Testis (tissue), 3 donors: ENCODE results near the gene CFAP54. TPM values are rescaled to one million over a fixed set of nuclear protein-coding genes. Genes with fewer than 3 reads are reported as not detected.
"Not testable (repeated sequence)": the region's sequence is repeated elsewhere in the genome, so short reads cannot be mapped to it uniquely, and the experiment has no call there.

Experiments used
- DNase-seq: peaks from one replicate; pipeline ENCODE4 v3.0.0-alpha.2; 2019
- H3K27ac ChIP-seq, 2 donors: fragments of 200-600 bp; sonication (generic); one replicate each; pipeline ENCODE4 v1.5.1; 2019
- H3K27me3 ChIP-seq: fragments of 200-600 bp; sonication (generic); one replicate; pipeline ENCODE4 v1.5.1; 2019
- H3K36me3 ChIP-seq: fragments of 200-600 bp; sonication (generic); one replicate; pipeline ENCODE4 v1.5.1; 2017; ENCODE audit warnings: low read depth; ENCODE audit errors: missing control alignments
- H3K4me1 ChIP-seq: fragments of 200-600 bp; sonication (generic); one replicate; pipeline ENCODE4 v1.5.1; 2019
- H3K4me3 ChIP-seq, 2 donors: fragments of 200-600 bp; sonication (generic); one replicate each; pipeline ENCODE4 v1.5.1; 2017 to 2019
- H3K9me3 ChIP-seq: fragments of 200-600 bp; sonication (generic); one replicate; pipeline ENCODE4 v1.5.1; 2017
- POLR2A ChIP-seq: fragments of 450-650 bp; IDR thresholded peaks from one replicate; pipeline ENCODE4 v1.6.1; 2017; ENCODE audit warnings: antibody characterized with exemption, mild to moderate bottlenecking, moderate library complexity
- WGBS, 2 donors: methylation state at CpG; one replicate each; pipeline ENCODE4 v1.1.5; 2018; 5-methylcytosine and 5-hydroxymethylcytosine counted together
- intact Hi-C: fragments of 100-400 bp; cut with DNase I; formaldehyde crosslinking; loops from one replicate; pipeline ENCODE4 v1.15.1; 2023; ENCODE audit warnings: low total_unique reads
- polyA plus RNA-seq: library from polyadenylated mRNA; stranded (reverse); fragments of 350-450 nt; fragmentation: Illumina TruSeq; extraction: RNeasy Lipid Tissue Mini Kit (QIAGEN cat#74804); gene quantifications from one replicate; pipeline ENCODE4 v1.2.3, GENCODE V29; 2014; ENCODE audit warnings: low read depth, low replicate concordance; ENCODE audit not compliant: insufficient read depth
- total RNA-seq, 2 donors: library from RNA; depleted of rRNA; stranded (reverse); fragments of >200 nt; gene quantifications; one replicate each; pipeline ENCODE4 v1.2.3, GENCODE V29; 2016
- TF ChIP-seq, protein P1 (sequence below), 3 experiments: fragments of 450-650 bp in 2 of 3; fragments of 200-600 bp in 1 of 3; sonication (generic) in 1 of 3; IDR thresholded peaks; one replicate each; pipeline ENCODE4 v1.5.1; 2016 to 2019; ENCODE audit warnings: antibody characterized with exemption in 3 of 3, mild to moderate bottlenecking in 2 of 3, moderate library complexity in 1 of 3

CFAP54 gene
- total and polyA plus RNA-seq, 3 donors from 2014 or later, result 8.4 to 36.9 (median 14.4) TPM

DNA sequence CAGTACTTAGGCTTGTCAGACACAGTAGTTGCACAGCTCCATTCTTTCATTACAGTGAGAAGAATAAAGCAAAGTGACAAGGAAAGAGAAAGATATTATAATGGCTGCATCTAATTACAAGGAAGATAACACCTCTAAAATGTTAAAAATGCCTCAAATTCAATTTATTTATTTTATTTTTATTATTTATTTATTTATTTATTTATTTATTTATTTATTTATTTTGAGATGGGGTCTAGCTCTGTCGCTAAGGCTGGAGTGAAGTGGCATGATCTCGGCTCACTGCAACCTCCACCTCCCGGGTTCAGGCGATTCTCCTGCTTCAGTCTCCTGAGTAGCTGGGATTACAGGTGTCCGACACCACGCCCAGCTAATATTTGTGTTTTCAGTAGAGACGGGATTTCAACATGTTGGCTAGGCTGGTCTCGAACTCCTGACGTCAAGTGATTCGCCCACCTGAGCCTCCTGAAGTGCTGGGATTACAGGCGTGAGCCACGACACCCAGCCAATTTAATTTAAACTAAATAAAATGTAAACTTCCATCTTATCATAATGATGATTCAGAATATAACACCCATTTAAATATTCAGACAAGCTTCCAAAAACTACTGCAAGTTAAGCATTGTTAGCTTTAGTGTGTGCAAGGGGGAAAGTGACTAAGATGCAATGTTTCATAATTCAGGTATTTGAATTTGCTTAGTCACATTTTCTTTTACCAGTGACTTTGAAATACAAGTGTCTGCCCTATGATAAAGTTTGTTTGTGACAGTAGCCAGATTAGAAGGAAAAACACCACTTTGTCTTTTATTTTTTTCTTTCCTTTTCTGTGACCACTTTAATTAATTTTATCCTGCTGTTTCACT is 2.4 kb upstream of the CFAP54 start:
- Histone ChIP-seq H3K4me3 (no peak overlapping the region), H3K36me3 (no peaks in the 10 kb centered on the region), H3K27me3 (no peaks in the 10 kb centered on the region), H3K27ac (no peak overlapping the region), H3K9me3 (no peaks in the 10 kb centered on the region), H3K4me1 (no peaks in the 10 kb centered on the region)
- 95 to 96% methylated on average over 12 of the region's 12 CpGs for WGBS, 2 donors
- TF ChIP-seq, protein P1, sequence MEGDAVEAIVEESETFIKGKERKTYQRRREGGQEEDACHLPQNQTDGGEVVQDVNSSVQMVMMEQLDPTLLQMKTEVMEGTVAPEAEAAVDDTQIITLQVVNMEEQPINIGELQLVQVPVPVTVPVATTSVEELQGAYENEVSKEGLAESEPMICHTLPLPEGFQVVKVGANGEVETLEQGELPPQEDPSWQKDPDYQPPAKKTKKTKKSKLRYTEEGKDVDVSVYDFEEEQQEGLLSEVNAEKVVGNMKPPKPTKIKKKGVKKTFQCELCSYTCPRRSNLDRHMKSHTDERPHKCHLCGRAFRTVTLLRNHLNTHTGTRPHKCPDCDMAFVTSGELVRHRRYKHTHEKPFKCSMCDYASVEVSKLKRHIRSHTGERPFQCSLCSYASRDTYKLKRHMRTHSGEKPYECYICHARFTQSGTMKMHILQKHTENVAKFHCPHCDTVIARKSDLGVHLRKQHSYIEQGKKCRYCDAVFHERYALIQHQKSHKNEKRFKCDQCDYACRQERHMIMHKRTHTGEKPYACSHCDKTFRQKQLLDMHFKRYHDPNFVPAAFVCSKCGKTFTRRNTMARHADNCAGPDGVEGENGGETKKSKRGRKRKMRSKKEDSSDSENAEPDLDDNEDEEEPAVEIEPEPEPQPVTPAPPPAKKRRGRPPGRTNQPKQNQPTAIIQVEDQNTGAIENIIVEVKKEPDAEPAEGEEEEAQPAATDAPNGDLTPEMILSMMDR (IDR thresholded peaks at IDR 0.05), result no peak
- TF ChIP-seq POLR2A, result no peak
- DNase-seq, result no peak
- intact Hi-C loops, result no loop called here

DNA sequence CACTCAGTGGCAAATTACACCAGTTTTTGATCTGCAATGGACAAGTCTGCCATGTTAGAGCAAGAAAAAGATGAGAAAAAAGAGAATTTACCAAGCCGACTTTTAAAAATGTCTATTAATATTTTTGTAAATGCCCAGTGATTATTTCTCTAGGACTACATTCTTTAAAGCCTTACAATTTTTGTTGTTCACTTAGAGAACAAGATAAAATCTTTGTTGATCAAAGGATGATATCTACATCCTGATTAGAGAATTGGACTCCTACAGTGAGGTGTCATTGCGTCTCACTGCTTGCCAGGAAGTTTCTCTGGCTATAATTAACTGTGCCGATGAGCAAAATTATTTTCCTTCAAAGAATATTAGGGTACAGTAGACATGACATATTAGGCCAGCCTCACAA is 1.7 kb upstream of the CFAP54 start:
- Histone ChIP-seq H3K27me3 (no peaks in the 10 kb centered on the region), H3K4me1 (no peaks in the 10 kb centered on the region), H3K4me3 (no peak overlapping the region), H3K9me3 (no peaks in the 10 kb centered on the region), H3K27ac (no peak overlapping the region), H3K36me3 (no peaks in the 10 kb centered on the region)
- TF ChIP-seq POLR2A, result no peak
- TF ChIP-seq, protein P1 (IDR thresholded peaks at IDR 0.05), result no peak
- intact Hi-C loops, result no loop called here
- DNase-seq, result no peak
- 88 to 90% methylated on average over 3 of the region's 3 CpGs for WGBS, 2 donors

DNA sequence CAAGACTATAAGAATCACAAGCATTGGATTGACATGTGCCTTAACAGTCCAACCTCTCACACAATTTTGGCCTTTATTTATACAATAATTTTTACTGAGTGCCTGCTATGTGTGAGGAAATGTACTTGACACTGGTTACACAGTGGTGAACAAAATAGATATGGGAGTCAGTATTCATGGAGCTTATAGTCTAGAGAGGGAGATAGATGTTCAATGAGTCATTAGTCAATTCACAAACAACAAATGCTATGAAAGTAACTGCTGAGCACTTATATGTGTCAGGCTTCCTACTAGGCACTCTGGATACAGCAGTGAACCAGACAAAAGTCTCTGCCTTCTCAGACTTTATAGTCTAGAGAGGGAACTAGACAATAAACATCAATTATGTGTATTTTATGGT is 3.7 kb downstream of the CFAP54 start:
- TF ChIP-seq POLR2A, result no peak
- TF ChIP-seq, protein P1 (IDR thresholded peaks at IDR 0.05), result no peak
- intact Hi-C loops, result no loop called here
- no peak overlapping the region for H3K27ac ChIP-seq

DNA sequence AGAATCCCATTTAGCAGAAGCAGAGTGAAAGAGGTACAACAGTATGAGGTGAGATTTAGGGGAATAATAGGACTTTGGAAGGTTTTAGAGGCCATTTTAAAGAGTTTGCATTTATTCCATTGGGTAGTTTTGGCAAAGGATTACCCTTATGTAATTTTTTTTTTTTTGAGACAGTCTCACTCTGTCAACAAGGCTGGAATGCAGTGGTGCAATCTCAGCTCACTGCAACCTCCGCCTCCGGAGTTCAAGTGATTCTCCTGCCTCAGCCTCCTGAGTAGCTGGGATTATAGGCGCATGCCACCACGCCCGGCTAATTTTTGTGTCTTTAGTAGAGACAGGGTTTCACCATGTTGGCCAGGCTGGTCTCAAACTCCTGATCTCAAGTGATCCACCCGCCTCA is 4.8 kb downstream of the CFAP54 start:
- H3K9me3 ChIP-seq, H3K27ac ChIP-seq, intact Hi-C loops, H3K36me3 ChIP-seq, H3K4me1 ChIP-seq, H3K4me3 ChIP-seq, DNase-seq, H3K27me3 ChIP-seq: not testable (repeated sequence)
- WGBS, 2 donors, result 91 to 96% methylated on average over 6 of the region's 6 CpGs

More for the DNA sequence above, 3.7 kb downstream of the CFAP54 start:
- H3K9me3 ChIP-seq, result no peaks in the 10 kb centered on the region
- DNase-seq, result no peak
- no peaks in the 10 kb centered on the region for H3K4me1 ChIP-seq
- H3K36me3 ChIP-seq, result no peaks in the 10 kb centered on the region
- no peaks in the 10 kb centered on the region for H3K27me3 ChIP-seq
- H3K4me3 ChIP-seq, result no peak overlapping the region

DNA sequence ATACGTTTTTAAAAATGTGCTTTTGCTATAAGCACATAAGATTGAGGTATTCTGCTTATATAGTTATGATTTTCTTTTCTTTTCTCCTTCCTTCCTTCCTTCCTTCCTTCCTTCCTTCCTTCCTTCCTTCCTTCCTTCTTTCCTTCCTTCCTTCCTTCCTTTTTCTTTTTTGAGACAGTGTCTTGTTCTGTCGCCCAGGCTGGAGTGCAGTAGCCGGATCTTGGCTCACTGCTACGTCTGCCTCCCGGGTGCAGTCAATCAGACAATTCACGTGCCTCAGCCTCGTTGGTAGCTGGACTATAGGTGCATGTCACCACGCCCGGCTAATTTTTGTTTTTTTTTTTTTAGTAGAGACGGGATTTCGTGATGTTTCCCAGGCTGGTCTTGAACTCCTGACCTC is 5.8 kb downstream of the CFAP54 start:
- 80 to 87% methylated on average over 11 of the region's 11 CpGs for WGBS, 2 donors
- Histone ChIP-seq H3K4me1 (no peaks in the 10 kb centered on the region), H3K27me3 (no peaks in the 10 kb centered on the region), H3K4me3 (no peak overlapping the region), H3K9me3 (no peaks in the 10 kb centered on the region), H3K27ac (no peak overlapping the region), H3K36me3 (no peaks in the 10 kb centered on the region)
- DNase-seq, result no peak
- intact Hi-C loops, result no loop called here
- no peak for TF ChIP-seq POLR2A
- TF ChIP-seq, protein P1 (IDR thresholded peaks at IDR 0.05), result no peak
